A673 (cell line): ENCODE measurements around the gene CNTN6.

Source experiments
- CTCF ChIP-seq: fragments of 300-800, 200-600 bp; sonication (generic); conservative IDR thresholded peaks from 2 replicates; pipeline ENCODE4 v1.5.1; 2017; ENCODE audit warnings: low read depth, mild to moderate bottlenecking, antibody characterized with exemption, low read length, moderate library complexity, mixed read lengths
- EZH2 ChIP-seq: fragments of 200-600 bp; sonication (generic); IDR thresholded peaks from 2 replicates; pipeline ENCODE4 v1.6.1; 2017; ENCODE audit warnings: borderline replicate concordance, low read depth, mild to moderate bottlenecking, mixed read lengths, antibody characterized with exemption, low read length; ENCODE audit not compliant: poor library complexity, severe bottlenecking

- TF ChIP-seq CTCF (no peak), EZH2 (no peak)
Observed at GRCh38 chr3:1262246-1262645, 169.4 kb downstream of the CNTN6 start.
